ENCODE results near the gene PCDHB6.
"Not testable (repeated sequence)": the region's sequence is repeated elsewhere in the genome, so short reads cannot be mapped to it uniquely, and the experiment has no call there.

Gene PCDHB6

DNA sequence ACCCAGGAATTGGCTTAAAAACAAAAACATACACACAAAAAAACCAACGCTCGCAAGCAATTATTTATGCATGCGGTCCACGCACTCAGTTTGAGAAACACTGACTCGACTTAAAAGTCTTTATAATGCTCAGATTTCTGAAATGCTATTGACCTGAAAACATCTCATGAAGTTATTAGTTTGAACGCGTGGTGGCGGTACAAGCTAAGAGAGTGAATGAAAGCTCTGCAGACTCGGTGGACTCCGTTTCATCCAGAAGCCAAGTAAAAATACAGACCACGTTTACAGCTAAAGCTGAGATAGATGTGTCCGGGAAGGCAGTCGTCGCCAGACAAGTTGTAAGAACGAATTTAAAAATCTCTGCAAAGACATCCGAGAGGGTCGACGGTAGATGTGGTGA lies at the start of gene PCDHB6:
Gene PCDHB6 (plus strand): TSS at position 246 of the 400 bp plus-strand sequence. CDS start 201 bp downstream, outside the sequence.
- no peak for DNase-seq

DNA sequence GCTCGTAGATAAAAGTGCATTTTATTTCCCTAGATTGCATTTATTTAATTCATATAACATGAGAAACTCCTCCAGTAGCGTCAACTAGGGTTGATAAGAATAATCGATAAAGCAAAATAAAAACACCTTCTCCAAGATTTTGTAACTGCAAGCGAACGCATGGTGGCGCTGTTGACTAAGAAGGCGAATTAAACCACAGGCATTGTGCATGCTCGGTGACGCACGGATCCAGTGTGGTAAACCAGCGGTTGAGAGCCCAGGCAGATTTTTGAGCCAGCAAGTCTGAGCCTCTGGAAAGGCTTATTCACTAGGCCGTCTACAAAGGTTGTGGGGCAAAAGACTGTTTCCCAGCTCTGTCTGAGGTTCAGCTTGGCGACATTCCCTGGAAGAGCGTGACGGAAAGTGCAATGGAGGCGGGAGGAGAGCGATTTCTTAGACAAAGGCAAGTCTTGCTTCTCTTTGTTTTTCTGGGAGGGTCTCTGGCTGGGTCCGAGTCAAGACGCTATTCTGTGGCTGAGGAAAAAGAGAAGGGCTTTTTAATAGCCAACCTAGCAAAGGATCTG lies 49.5 kb upstream of the PCDHB6 start, which contains the start of gene PCDHB3:
Gene PCDHB3 (plus strand): TSS at position 231 of the 563 bp plus-strand sequence. CDS start 177 bp downstream, at position 408.
- DNase-seq: peak; percentile 35

DNA sequence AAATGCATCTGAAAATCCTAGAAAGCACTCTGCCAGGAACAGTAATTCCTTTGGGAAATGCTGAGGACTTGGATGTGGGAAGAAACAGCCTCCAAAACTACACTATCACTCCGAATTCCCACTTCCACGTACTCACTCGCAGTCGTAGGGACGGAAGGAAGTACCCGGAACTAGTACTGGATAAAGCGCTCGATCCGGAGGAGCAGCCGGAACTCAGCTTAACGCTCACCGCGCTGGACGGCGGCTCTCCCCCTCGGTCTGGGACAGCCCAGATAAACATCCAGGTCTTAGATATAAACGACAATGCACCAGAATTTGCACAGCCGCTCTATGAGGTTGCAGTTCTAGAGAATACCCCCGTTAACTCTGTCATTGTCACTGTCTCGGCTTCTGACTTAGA lies 48.8 kb upstream of the PCDHB6 start:
- no peak for DNase-seq

DNA sequence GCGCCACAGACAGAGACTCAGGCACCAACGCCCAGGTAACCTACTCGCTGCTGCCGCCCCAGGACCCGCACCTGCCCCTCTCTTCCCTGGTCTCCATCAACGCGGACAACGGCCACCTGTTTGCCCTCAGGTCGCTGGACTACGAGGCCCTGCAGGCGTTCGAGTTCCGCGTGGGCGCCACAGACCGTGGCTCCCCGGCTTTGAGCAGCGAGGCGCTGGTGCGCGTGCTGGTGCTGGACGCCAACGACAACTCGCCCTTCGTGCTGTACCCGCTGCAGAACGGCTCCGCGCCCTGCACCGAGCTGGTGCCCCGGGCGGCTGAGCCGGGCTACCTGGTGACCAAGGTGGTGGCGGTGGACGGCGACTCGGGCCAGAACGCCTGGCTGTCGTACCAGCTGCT lies 47.8 kb upstream of the PCDHB6 start:
- not testable (repeated sequence) for DNase-seq

DNA sequence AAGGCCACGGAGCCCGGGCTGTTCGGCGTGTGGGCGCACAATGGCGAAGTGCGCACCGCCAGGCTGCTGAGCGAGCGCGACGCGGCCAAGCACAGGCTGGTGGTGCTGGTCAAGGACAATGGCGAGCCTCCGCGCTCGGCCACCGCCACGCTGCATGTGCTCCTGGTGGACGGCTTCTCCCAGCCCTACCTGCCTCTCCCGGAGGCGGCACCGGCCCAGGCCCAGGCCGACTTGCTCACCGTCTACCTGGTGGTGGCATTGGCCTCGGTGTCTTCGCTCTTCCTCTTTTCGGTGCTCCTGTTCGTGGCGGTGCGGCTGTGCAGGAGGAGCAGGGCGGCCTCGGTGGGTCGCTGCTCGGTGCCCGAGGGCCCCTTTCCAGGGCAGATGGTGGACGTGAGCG lies 47.4 kb upstream of the PCDHB6 start:
- DNase-seq: not testable (repeated sequence)

DNA sequence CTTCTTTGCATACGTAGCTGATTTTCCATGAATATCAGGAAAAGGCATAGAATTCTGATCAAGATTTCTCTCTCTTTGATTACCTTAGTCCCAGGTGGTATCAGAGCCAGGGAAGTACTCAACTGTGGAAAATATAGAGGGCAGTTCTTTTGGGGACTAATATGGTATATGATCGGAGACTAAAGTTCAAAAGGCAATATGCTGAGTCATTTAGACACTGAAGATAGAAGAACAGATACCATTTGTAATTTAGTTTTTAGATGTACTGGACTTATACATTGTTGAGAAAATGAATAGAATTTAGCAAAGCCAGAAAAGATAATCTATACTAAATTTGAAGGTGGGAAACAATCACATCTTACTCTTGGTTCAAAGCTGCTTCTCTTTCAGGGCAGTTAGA lies 44.5 kb upstream of the PCDHB6 start:
- DNase-seq: no peak

DNA sequence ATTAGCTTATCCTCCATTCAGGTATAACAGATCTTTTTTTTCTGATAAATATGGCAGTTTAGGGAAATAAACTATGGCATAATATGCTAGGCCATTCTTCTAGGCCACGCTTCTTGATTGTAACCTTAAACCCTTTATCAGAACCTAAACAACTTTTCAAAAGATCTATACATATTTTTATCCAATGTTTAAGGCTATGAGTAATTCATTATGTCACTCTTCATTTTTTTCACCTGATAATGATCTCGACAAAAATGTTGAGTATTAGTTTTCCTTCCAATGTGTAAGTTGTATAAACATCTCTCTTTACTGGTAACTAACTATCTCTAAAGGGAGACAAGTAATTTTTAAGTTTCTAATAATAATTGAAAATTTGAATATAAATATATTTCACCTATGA lies 30.6 kb upstream of the PCDHB6 start:
- no peak for DNase-seq

DNA sequence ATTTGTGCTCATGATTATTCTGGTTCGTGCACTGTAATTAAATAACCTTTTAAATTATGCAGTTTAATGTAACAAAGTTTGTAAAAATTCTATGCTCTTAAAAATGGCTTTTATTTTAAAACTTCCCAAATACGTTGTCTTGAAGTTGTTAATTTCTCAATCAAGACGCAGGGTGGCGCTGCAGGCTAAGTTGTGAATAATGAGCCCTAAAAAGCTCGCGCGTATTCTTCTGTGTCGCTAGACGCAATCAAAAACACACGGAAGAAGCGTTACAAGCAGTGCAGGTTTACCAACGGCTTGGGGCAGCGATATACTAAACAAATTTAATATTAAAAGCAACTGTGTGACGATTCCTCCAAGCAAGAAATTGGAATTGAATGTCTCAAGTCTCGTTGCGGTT lies 28.3 kb upstream of the PCDHB6 start, which contains the start of gene PCDHB4:
Gene PCDHB4 (plus strand): TSS at position 256 of the 400 bp plus-strand sequence. CDS start 181 bp downstream, outside the sequence.
- DNase-seq: no peak

DNA sequence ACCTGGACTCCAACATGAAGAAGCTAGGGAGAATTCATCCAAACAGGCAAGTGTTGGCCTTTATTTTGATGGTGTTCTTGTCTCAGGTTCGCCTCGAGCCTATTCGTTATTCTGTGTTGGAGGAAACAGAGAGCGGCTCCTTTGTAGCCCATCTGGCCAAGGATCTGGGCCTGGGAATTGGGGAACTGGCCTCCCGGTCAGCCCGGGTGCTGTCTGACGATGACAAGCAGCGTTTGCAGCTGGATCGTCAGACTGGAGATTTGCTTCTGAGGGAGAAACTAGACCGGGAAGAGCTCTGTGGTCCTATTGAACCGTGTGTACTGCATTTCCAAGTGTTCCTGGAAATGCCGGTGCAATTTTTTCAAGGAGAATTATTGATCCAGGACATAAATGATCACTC lies 27.9 kb upstream of the PCDHB6 start:
- no peak for DNase-seq

DNA sequence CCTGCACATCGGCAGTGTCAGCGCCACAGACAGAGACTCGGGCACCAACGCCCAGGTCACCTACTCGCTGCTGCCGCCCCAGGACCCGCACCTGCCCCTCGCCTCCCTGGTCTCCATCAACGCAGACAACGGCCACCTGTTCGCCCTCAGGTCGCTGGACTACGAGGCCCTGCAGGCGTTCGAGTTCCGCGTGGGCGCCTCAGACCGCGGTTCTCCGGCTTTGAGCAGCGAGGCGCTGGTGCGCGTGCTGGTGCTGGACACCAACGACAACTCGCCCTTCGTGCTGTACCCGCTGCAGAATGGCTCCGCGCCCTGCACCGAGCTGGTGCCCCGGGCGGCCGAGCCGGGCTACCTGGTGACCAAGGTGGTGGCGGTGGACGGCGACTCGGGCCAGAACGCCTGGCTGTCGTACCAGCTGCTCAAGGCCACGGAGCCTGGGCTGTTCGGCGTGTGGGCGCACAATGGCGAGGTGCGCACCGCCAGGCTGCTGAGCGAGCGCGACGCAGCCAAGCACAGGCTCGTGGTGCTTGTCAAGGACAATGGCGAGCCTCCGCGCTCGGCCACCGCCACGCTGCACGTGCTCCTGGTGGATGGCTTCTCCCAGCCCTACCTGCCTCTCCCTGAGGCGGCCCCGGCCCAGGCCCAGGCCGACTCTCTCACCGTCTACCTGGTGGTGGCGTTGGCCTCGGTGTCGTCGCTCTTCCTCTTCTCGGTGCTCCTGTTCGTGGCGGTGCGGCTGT lies 26.3 kb upstream of the PCDHB6 start:
- not testable (repeated sequence) for DNase-seq

DNA sequence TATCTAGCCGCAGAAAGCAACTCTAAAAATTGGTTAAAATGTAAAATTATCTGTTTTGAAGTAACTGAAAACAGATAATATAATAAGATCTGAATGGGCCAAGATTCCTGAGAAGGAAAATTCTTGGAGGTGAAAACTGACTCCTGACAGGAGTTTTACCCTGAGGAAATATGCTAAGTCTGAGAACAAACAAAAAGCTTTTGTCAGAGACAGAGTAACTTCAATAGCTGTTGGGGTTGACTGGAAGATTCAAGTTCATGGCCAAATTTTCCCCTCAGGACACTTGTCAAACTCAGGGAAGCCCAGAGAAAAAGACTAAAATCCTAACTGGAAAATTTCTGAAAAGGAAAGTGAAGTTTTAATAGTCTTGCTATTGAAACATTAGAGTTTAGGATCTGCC lies 22.6 kb upstream of the PCDHB6 start:
- DNase-seq: no peak

DNA sequence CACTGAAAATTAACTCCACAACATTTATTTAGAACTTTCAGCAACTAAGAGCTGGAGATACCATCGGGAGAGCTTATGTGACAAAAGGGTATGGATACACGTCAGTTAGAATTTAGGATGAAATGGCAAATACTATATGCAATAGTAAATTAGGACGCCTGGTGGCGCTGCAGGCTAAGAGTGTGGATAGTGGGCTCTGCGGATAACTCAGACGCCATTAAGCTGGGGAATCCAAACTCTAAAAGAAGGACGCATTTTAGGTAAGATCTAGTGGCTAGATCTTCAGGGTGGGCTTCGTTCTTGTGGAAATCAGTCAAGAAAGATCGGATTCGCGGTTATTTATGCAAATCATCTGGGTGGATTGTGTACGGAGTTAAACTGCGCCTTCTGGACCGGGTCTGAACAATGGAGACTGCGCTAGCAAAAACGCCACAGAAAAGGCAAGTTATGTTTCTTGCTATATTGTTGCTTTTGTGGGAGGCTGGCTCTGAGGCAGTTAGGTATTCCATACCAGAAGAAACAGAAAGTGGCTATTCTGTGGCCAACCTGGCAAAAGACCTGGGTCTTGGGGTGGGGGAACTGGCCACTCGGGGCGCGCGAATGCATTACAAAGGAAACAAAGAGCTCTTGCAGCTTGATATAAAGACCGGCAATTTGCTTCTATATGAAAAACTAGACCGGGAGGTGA lies 14.7 kb upstream of the PCDHB6 start, which contains the start of gene PCDHB5:
Gene PCDHB5 (plus strand): TSS at position 177 of the 688 bp plus-strand sequence. CDS start 229 bp downstream, at position 406.
- no peak for DNase-seq

DNA sequence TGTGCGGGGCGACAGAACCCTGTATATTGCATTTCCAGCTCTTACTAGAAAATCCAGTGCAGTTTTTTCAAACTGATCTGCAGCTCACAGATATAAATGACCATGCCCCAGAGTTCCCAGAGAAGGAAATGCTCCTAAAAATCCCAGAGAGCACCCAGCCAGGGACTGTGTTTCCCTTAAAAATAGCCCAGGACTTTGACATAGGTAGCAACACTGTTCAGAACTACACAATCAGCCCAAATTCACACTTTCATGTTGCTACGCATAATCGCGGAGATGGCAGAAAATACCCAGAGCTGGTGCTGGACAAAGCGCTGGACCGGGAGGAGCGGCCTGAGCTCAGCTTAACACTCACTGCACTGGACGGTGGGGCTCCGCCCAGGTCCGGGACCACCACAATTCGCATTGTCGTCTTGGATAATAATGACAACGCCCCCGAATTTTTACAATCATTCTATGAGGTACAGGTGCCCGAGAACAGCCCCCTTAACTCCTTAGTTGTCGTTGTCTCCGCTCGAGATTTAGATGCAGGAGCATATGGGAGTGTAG lies 14.1 kb upstream of the PCDHB6 start:
- DNase-seq: no peak

DNA sequence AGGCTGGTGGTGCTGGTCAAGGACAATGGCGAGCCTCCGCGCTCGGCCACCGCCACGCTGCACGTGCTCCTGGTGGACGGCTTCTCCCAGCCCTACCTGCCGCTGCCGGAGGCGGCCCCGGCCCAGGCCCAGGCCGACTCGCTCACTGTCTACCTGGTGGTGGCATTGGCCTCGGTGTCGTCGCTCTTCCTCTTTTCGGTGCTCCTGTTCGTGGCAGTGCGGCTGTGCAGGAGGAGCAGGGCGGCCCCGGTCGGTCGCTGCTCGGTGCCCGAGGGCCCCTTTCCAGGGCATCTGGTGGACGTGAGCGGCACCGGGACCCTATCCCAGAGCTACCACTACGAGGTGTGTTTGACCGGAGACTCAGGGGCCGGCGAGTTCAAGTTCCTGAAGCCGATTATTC lies 12.5 kb upstream of the PCDHB6 start:
- not testable (repeated sequence) for DNase-seq

DNA sequence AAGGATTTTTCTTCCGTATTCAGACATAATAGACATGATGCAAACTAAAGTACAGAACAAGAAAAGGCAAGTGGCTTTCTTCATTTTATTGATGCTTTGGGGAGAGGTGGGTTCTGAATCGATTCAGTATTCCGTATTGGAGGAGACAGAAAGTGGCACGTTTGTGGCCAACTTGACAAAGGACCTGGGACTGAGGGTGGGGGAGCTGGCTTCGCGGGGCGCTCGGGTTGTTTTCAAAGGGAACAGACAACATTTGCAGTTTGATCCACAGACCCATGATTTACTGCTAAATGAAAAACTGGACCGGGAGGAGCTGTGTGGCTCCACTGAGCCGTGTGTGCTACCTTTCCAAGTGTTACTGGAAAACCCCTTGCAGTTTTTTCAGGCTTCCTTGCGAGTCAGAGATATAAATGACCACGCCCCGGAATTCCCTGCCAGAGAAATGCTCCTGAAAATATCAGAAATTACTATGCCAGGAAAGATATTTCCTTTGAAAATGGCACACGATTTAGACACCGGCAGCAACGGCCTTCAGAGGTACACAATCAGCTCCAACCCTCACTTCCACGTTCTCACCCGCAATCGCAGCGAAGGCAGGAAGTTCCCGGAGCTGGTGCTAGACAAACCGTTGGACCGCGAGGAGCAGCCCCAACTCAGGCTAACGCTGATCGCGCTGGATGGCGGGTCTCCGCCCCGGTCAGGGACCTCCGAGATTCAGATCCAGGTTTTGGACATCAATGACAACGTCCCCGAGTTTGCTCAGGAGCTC lies 551 bp downstream of the PCDHB6 start:
- no peak for DNase-seq

DNA sequence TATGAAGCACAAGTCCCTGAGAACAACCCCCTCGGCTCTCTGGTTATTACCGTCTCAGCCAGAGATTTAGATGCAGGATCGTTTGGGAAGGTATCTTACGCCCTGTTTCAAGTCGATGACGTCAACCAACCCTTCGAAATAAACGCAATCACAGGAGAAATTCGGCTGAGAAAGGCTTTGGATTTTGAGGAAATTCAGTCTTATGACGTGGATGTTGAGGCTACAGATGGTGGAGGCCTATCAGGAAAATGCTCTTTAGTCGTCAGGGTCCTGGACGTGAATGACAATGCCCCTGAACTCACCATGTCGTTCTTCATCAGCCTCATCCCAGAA lies 1.1 kb downstream of the PCDHB6 start:
- no peak for DNase-seq

DNA sequence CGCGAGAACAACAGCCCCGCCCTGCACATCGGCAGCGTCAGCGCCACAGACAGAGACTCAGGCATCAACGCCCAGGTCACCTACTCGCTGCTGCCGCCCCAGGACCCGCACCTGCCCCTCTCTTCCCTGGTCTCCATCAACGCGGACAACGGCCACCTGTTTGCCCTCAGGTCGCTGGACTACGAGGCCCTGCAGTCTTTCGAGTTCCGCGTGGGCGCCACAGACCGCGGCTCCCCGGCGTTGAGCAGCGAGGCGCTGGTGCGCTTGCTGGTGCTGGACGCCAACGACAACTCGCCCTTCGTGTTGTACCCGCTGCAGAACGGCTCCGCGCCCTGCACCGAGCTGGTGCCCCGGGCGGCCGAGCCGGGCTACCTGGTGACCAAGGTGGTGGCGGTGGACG lies 1.8 kb downstream of the PCDHB6 start:
- not testable (repeated sequence) for DNase-seq

DNA sequence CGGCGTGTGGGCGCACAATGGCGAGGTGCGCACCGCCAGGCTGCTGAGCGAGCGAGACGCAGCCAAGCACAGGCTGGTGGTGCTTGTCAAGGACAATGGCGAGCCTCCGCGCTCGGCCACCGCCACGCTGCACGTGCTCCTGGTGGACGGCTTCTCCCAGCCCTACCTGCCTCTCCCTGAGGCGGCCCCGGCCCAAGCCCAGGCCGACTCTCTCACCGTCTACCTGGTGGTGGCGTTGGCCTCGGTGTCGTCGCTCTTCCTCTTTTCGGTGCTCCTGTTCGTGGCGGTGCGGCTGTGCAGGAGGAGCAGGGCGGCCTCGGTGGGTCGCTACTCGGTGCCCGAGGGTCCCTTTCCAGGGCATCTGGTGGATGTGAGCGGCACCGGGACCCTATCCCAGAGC lies 2.2 kb downstream of the PCDHB6 start:
- not testable (repeated sequence) for DNase-seq

DNA sequence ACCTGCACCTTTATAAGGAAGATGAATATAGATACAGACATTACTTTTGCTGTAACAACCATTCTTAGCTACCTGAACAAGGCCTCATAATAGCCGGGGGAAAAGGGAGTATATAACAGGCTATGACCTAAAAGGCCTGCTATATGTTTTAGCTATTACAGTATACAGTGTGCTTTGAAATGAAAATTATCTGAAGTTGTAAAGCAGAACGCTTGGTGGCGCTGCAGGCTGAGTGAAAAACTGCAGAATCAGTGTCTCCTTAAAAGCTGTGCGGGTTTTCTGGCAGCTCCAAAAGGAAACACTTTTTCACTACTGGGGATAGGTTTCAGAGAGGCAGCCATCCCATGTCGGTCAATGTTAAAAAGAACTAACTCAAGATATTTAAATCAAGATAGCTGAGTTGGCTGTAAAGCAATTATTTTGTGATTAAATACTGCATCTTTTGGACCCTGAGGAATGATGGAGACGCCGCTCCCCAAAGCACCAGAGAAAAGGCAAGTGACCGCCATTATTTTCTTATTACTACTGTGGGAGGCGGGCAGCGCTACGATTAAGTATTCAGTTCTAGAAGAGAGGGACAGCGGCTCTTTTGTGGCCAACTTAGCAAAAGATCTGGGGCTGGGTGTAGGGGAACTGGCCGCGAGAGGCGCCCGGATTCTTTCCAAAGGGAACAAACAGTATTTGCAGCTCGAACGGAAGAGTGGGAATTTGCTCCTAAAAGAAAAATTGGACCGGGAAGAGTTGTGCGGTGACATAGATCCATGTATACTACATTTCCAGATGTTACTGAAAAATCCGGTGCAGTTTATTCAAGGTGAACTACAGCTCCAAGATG lies 5.9 kb downstream of the PCDHB6 start:
- DNase-seq: no peak

DNA sequence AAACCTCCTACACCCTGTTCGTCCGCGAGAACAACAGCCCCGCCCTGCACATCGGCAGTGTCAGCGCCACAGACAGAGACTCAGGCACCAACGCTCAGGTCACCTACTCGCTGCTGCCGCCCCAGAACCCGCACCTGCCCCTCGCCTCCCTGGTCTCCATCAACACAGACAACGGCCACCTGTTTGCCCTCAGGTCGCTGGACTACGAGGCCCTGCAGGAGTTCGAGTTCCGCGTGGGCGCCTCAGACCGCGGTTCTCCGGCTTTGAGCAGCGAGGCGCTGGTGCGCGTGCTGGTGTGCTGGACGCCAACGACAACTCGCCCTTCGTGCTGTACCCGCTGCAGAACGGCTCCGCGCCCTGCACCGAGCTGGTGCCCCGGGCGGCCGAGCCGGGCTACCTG lies 7.5 kb downstream of the PCDHB6 start:
- not testable (repeated sequence) for DNase-seq

DNA sequence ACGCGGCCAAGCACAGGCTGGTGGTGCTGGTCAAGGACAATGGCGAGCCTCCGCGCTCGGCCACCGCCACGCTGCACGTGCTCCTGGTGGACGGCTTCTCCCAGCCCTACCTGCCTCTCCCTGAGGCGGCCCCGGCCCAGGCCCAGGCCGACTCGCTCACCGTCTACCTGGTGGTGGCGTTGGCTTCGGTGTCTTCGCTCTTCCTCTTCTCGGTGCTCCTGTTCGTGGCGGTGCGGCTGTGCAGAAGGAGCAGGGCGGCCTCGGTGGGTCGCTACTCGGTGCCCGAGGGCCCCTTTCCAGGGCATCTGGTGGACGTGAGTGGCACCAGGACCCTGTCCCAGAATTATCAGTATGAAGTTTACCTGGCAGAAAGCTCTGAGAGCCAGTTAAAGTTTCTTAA lies 8.0 kb downstream of the PCDHB6 start:
- DNase-seq: not testable (repeated sequence)

Data from activated CD4-positive, CD25-positive, alpha-beta regulatory T cell treated with anti-CD3 and anti-CD28 coated beads, Interleukin-2, amount 50 U/mL, for 72 hours (primary cell).